GM23338 (cell line): ENCODE measurements around the gene CIB1.
"Not testable (repeated sequence)": the region's sequence is repeated elsewhere in the genome, so short reads cannot be mapped to it uniquely, and the experiment has no call there.

Experiments
- EZH2 ChIP-seq: fragments of 200-600 bp; sonication (generic); IDR thresholded peaks from one replicate; pipeline ENCODE4 v1.8.0; 2017; ENCODE audit warnings: antibody characterized with exemption, mild to moderate bottlenecking, low read depth; ENCODE audit not compliant: unreplicated experiment
- EZH2phosphoT487 ChIP-seq: fragments of 200-600 bp; sonication (generic); IDR thresholded peaks from one replicate; pipeline ENCODE4 v1.8.1; 2018; ENCODE audit warnings: antibody characterized with exemption; ENCODE audit not compliant: unreplicated experiment
- JUNB ChIP-seq: IDR thresholded peaks from one replicate; pipeline ENCODE4 v1.6.1; 2016; ENCODE audit warnings: antibody characterized with exemption; ENCODE audit not compliant: unreplicated experiment
- TF ChIP-seq, protein P1 (sequence below), 2 experiments: fragments of 200-600 bp in 1 of 2; sonication (generic) in 1 of 2; conservative IDR thresholded peaks; 2 replicates each; pipeline versions ENCODE4 v1.5.1 to v1.6.1; 2016 to 2017; ENCODE audit warnings: antibody characterized with exemption in 2 of 2, low read depth in 2 of 2, mild to moderate bottlenecking in 2 of 2, moderate library complexity in 1 of 2

DNA sequence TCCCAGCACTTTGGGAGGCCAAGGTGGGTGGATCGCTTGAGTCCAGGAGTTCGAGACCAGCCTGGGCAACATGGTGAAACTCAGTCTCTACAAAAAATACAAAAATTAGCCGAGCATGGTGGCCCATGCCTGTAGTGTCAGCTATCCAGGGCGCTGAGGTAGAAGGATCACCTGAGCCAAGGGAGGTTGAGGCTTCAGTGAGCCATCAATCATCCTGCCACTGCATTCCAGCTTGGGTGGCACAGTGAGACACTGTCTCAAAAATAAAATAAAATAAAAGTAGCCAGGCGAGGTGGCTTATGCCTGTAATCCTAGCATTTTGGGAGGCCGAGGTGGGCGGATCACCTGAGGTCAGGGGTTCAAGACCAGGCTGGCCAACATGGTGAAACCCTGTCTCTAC lies 45.7 kb downstream of the CIB1 start:
- TF ChIP-seq, protein P1, sequence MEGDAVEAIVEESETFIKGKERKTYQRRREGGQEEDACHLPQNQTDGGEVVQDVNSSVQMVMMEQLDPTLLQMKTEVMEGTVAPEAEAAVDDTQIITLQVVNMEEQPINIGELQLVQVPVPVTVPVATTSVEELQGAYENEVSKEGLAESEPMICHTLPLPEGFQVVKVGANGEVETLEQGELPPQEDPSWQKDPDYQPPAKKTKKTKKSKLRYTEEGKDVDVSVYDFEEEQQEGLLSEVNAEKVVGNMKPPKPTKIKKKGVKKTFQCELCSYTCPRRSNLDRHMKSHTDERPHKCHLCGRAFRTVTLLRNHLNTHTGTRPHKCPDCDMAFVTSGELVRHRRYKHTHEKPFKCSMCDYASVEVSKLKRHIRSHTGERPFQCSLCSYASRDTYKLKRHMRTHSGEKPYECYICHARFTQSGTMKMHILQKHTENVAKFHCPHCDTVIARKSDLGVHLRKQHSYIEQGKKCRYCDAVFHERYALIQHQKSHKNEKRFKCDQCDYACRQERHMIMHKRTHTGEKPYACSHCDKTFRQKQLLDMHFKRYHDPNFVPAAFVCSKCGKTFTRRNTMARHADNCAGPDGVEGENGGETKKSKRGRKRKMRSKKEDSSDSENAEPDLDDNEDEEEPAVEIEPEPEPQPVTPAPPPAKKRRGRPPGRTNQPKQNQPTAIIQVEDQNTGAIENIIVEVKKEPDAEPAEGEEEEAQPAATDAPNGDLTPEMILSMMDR (conservative IDR thresholded peaks at IDR 0.05; ENCODE audit: low read depth in 2 of 2), result not testable (repeated sequence)
- not testable (repeated sequence) for TF ChIP-seq EZH2, JUNB, EZH2phosphoT487
